ENCODE measurements around the gene NEK3.
"Not testable (repeated sequence)": the region's sequence is repeated elsewhere in the genome, so short reads cannot be mapped to it uniquely, and the experiment has no call there.

DNA sequence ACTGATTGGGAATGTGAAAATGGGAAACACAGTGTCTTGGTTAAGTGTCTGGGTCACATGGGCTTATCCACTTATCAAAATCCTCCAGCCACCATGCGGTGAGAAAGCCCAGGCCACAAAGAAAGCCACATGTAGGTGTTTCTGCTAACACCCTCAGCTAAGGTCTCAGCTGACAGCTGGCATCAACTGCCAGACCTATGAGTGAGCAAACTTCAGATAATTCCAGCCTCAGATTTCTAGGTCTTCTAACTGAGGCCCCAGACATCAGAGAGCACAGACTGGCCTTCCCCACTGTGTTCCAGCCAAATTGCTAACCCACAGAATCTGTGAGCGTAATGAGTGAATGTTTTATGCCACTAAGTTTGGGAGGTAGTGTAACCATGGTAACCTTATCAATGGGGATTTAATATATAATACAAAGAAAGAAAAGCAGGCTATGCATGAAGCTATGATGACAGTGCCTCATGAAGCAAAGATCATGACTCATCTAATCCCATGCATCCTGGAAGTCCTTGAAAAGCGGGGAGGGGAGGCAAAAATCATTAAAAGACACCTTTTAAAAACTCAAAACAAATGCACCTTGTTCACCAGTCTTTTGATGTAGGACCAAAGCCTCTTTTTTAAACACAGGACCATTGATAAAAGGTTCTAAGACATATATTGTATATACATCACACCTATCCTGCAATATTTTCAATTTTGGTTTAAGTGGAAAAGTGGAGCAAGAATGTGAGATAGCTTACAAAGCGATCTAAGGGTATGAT lies 28.2 kb upstream of the NEK3 start:
- TF ChIP-seq, protein P1, sequence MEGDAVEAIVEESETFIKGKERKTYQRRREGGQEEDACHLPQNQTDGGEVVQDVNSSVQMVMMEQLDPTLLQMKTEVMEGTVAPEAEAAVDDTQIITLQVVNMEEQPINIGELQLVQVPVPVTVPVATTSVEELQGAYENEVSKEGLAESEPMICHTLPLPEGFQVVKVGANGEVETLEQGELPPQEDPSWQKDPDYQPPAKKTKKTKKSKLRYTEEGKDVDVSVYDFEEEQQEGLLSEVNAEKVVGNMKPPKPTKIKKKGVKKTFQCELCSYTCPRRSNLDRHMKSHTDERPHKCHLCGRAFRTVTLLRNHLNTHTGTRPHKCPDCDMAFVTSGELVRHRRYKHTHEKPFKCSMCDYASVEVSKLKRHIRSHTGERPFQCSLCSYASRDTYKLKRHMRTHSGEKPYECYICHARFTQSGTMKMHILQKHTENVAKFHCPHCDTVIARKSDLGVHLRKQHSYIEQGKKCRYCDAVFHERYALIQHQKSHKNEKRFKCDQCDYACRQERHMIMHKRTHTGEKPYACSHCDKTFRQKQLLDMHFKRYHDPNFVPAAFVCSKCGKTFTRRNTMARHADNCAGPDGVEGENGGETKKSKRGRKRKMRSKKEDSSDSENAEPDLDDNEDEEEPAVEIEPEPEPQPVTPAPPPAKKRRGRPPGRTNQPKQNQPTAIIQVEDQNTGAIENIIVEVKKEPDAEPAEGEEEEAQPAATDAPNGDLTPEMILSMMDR (IDR thresholded peaks at IDR 0.05): not testable (repeated sequence)
- not testable (repeated sequence) for TF ChIP-seq POLR2AphosphoS5 (IDR thresholded peaks at IDR 0.05; ENCODE audit: low read depth, low read length); SIN3A (IDR thresholded peaks at IDR 0.05; ENCODE audit: borderline replicate concordance, insufficient read depth, low read depth, low read length)
